IPS DF 4.7 (cell line): ENCODE measurements around the gene CHL1.

ENCODE experiments used
- DNase-seq: peaks from one replicate; pipeline ENCODE4 v3.0.0-alpha.2; 2013; ENCODE audit warnings: low spot score; ENCODE audit errors: extremely low read depth

The CHL1 gene

GRCh38 chr3:196311-197148 lies at the start of gene CHL1:
TSS of gene CHL1 (plus strand) at chr3:196763. CDS start at chr3:319777, 123,014 bp downstream.
- no peak for DNase-seq

- no peak for DNase-seq
These were observed 44.9 kb upstream of the CHL1 start for GRCh38 chr3:151614-152189.

GRCh38 chr3:159974-160373 lies 36.6 kb upstream of the CHL1 start:
- DNase-seq = no peak

DNA sequence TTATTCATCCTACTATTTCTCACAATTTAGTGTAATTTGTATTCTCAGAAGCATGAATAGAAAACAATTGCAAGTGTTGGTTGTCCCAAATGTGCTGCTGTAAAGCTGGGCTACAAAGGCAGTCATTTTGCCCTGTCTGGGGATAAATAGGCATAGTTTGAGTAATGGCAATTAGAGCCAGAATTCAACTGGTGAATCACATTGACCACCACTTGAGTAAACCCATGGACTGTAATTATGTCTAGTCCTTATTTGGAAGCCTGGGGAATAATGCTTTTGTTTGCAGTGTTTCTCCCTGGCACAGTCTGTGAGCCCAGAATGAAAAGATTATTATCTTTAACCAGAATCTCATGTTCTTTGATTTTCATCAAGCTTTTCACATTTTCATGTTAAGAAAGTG lies 30.5 kb upstream of the CHL1 start:
- no peak for DNase-seq

- no peak for DNase-seq
These were observed 29.8 kb upstream of the CHL1 start for GRCh38 chr3:166799-167198.

DNA sequence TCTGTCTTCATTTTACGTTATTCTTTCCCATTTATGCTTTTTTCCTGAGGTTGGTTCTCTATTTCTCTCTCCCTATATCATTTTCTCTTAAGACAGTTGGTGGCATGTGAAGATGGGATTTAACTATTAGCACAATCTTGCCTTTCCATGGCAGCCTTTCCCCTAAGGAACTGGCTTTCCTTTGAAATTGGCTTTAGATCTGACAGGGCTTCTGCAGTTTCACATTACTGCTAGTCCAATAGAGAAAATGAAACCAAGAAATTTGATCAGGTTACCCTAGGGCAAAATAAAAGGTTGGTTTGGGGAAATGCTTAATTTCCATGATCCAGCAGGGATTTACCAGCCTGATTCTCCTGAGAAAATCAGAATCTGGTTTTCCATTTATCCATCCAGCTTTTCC lies 22.7 kb upstream of the CHL1 start:
- no peak for DNase-seq

DNA sequence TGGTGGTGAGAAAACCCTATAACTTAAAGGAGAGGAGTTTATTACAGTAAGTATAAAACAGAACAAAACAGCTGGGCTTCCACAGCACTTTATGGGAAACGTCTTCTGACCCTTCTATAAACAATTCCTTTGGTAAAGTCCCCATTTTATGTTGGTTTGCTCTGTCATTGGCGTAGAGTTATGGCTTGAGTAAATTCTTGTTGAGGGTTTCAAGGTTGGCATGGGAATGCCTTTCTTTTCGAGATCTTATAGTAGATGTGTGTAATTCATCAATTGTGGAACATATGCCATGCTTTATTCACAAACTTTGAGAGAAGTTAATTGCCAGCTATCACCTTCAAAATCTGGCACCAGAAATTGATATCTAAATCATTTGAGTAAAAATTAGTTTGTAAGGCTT lies 11.6 kb upstream of the CHL1 start:
- DNase-seq = no peak

- DNase-seq = no peak
These were observed 4.2 kb upstream of the CHL1 start for GRCh38 chr3:192215-192929.

DNA sequence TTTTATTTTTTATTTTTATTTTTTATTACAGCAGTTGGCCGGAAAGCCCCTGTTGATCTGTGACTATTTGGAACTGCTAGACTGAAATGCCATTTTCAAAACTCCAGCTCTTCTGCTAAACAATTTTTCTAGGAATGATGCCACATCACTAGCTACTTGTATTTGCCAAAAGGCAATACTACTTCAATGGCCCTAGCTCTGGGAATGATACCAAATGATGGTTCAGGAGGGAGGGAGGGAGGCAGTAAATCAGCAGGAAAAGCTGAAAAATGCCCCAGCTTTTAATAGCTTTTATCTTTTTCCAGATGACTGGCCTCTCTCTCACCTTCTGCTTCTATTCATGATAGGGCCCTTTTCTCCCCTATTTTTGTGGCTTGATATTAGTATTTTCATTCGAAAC lies 2.6 kb upstream of the CHL1 start:
- DNase-seq = no peak

- DNase-seq = no peak
These were observed 2.1 kb upstream of the CHL1 start for GRCh38 chr3:194421-194820.

DNA sequence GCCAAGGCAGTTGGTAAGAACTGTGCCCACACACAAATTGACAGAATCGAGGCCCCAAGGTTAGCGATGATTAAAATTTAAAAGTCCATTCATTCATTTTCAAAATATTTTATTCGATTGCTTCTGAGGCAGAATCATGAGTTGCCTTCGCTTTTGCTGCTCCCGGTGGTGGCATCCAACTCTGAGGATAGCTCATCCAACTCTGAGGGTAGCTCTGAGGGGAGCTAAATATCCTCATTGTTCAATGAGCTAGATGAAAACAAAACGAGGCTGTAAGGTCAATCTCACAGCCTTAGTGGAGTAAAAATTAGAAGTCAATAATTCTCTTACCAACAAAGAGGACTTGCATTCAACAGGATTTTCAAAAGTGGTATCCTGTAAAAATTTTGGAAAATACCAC lies 897 bp upstream of the CHL1 start:
- DNase-seq = no peak

GRCh38 chr3:197149-197827 lies 725 bp downstream of the CHL1 start:
- DNase-seq = no peak

DNA sequence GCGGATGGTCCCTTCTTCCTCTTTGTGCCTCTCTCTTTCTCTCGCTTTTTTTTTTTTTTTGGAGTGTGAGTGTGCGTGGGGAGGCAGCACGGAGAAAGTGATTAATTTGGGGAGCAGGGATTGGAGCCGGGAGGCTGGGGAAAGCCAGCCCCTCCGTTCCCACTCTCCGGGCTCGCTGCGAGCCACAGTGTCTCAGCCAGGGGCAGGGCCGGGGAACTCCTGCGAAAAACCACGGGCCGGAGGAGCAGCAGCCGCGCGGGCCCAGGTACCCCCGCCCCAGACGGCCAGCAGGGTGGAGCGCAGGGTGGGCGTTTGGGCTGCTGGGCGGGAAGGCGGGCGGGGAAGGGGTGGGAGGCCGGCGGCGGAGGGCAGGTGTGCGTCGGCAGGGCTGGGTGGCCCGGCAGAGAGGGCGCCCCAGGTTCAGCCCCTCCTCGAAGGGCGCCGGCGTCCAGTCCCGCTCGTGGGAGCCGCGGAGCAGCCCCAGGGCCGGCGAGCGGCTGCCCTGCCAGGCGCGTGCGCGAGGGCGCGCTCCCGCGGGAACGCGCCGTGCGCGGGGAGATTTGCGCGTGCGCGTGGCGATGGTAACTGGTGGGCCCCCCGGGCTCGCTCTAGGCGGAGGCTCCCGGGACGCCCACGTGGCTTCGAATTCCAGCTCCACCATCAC lies 1.4 kb downstream of the CHL1 start:
- DNase-seq = no peak

DNA sequence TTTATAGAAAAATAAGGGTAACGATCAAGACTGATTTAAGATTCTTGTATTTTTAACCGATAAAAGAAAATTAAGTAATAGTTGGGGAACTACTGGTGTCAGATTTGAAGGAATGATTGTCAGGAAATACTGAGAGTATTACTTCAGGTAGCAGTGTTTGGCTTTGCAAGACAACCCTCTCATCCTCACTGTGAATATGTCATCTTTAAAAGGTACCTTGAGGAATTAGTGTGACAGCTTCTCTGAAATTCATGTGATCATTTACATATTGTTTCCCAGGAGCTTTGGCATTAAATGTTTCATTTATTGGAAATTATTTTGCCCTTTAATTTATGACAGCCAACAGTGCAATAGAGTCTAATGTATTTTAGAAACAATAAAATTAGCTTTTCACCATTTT lies 3.3 kb downstream of the CHL1 start:
- no peak for DNase-seq

- no peak for DNase-seq
These were observed 4.3 kb downstream of the CHL1 start for GRCh38 chr3:200758-201325.

DNA sequence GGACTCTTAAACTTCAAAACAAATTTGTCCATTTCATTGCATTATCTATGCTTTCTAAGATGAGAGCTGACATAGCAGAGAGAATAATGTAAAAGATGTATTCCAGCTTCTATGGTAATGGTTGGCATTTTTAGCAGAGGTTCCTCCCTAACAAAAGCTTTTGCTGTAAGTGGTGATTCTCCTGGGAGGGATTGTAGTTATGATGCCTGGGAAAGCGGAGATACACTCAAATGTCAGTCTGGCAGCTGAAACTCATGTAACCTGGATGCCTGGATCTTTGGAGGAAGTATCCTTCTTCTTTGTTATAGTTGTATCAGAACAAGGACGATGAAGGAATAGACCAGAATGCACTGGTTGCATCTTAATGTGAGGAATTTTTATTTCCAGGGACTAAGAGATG lies 7.5 kb downstream of the CHL1 start:
- no peak for DNase-seq

DNA sequence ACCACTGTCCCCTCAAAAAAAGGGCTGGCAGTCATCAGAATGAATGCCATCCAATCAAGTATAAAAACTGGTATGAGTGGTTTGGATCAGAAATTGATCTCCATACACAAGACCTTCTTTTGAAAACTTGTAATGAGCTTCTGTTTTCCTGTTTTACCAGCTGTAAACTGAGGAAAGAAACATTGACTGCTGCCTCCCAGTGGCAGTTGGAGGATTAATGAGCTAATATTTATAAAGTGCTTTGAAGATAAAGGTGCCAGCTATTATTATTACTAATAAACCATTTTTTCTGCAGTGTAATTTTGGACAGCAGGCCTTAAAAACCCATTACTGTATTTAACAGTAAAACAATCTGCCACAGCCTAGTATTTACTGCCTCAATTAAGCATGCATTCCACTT lies 11.4 kb downstream of the CHL1 start:
- DNase-seq = no peak

DNA sequence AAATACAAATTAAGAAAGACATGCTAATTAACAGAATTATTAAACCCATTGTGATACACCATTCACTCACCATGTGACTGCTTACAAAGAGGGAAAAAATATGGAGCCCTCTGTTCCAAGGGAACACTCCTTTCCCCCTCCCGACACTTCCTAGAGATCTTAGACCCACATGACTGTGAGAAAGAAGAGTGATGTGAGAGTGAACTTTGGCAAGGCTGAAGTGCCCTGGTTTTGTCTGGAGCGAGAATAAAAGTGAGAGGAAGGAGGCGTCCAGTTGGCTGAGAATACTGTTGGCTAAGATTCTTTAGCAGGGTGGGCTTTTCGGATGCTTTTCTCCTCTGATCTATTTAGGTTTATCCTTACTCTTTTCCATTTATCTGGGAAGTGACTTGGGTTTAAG lies 14.1 kb downstream of the CHL1 start:
- DNase-seq = no peak

DNA sequence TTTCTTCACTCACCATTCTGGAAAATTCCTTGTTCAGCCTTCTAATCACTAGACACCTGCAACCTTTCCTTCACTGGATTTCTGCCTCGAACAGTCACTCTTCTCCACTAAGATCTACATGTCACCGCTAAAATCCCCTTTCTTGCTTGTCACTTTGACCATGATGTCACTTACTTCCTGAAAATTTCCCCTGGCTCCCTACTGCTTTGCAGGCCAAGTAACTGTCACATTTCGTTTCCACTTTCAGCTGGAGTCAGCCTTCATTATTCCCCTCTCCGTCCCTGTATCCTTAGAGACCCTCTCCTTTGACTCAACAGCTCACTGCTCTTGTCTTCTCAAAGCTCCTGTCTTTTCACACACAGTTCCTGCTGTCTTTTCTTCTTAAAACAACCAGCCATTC lies 15.9 kb downstream of the CHL1 start:
- DNase-seq = no peak

GRCh38 chr3:217099-217813 lies 20.7 kb downstream of the CHL1 start:
- no peak for DNase-seq
